K562 (cell line): ENCODE data around the gene PELI2.

Source experiments
- CEBPB ChIP-seq: fragments of 450-650 bp; IDR thresholded peaks from 2 replicates; pipeline ENCODE4 v1.6.1; 2016; ENCODE audit warnings: missing genetic modification characterization, missing compliant biosample characterization
- CTCF ChIP-seq, 3 experiments: IDR thresholded peaks in 2 of 3; conservative IDR thresholded peaks in 1 of 3; 2 replicates each; pipeline ENCODE4 v1.5.1; 2011 to 2012; ENCODE audit warnings: low read length in 3 of 3, mild to moderate bottlenecking in 3 of 3, control low read depth in 2 of 3, improper control_type of control experiment in 1 of 3, inconsistent platforms in 1 of 3, low read depth in 1 of 3, mixed read lengths in 1 of 3, moderate library complexity in 1 of 3; ENCODE audit not compliant: insufficient read depth in 2 of 3
- FOXA3 ChIP-seq, 2 experiments: fragments of 450-650 bp in 1 of 2; sonication (generic) in 1 of 2; formaldehyde crosslinking; IDR thresholded peaks in 1 of 2; conservative IDR thresholded peaks in 1 of 2; 2 replicates each; pipeline versions ENCODE4 v1.4.0 to v1.8.0; 2020 to 2022; ENCODE audit warnings: mild to moderate bottlenecking in 2 of 2, missing genetic modification reagents in 1 of 2
- FOXJ3 ChIP-seq: sonication (generic); formaldehyde crosslinking; IDR thresholded peaks from 2 replicates; pipeline ENCODE4 v1.4.0; 2020; ENCODE audit warnings: mild to moderate bottlenecking, missing genetic modification reagents
- GTF2E2 ChIP-seq: fragments of 200-800 bp; sonication (Bioruptor generic); IDR thresholded peaks from 2 replicates; pipeline ENCODE4 v1.6.1; 2016; ENCODE audit warnings: missing genetic modification characterization, missing compliant biosample characterization
- MEF2D ChIP-seq: conservative IDR thresholded peaks from 2 replicates; pipeline ENCODE4 v1.6.1; 2016; ENCODE audit warnings: low read depth, missing genetic modification characterization, missing compliant biosample characterization
- NR3C1 ChIP-seq: sonication (generic); formaldehyde crosslinking; IDR thresholded peaks from 2 replicates; pipeline ENCODE4 v1.8.1; 2022; ENCODE audit warnings: missing genetic modification reagents
- POLR2A ChIP-seq: fragments of 450-650 bp; conservative IDR thresholded peaks from 2 replicates; pipeline ENCODE4 v1.6.1; 2016
- SP1 ChIP-seq: sonication (generic); formaldehyde crosslinking; IDR thresholded peaks from 2 replicates; pipeline ENCODE4 v1.8.1; 2022; ENCODE audit warnings: mild to moderate bottlenecking, missing genetic modification reagents
- TOE1 ChIP-seq, 2 experiments: fragments of 450-650 bp in 1 of 2; sonication (generic) in 1 of 2; formaldehyde crosslinking in 1 of 2; IDR thresholded peaks; 2 replicates each; pipeline versions ENCODE4 v1.7.1 to v1.8.0; 2016 to 2022; ENCODE audit warnings: borderline replicate concordance in 2 of 2, mild to moderate bottlenecking in 2 of 2, antibody characterized with exemption in 1 of 2, inconsistent platforms in 1 of 2, low read depth in 1 of 2, missing genetic modification reagents in 1 of 2, moderate library complexity in 1 of 2
- ZBTB33 ChIP-seq: sonication (generic); formaldehyde crosslinking; IDR thresholded peaks from 2 replicates; pipeline ENCODE4 v1.8.1; 2023; ENCODE audit warnings: mild to moderate bottlenecking, missing genetic modification reagents

- TF ChIP-seq MEF2D (tag), result no peak
- TF ChIP-seq POLR2A, result no peak
- TF ChIP-seq ZBTB33 (CRISPR knock-in tag), result no peak
- no peak for TF ChIP-seq TOE1 (IDR thresholded peaks at IDR 0.05; ENCODE audit: borderline replicate concordance)
- TF ChIP-seq TOE1 (CRISPR knock-in tag; IDR thresholded peaks at IDR 0.05; ENCODE audit: borderline replicate concordance, low read depth), result no peak
- no peak for TF ChIP-seq CTCF (IDR thresholded peaks at IDR 0.05 in 2 of 3, conservative IDR thresholded peaks at IDR 0.05 in 1 of 3; ENCODE audit: insufficient read depth in 2 of 3, low read depth in 1 of 3, low read length in 3 of 3)
- no peak for TF ChIP-seq FOXA3 (CRISPR knock-in tag; conservative IDR thresholded peaks at IDR 0.05 in 1 of 2, IDR thresholded peaks at IDR 0.05 in 1 of 2)
- no peak for TF ChIP-seq NR3C1
- TF ChIP-seq CEBPB (tag), result no peak
- TF ChIP-seq FOXJ3, result no peak
- no peak for TF ChIP-seq GTF2E2 (tag)
- no peak for TF ChIP-seq SP1 (CRISPR knock-in tag)
These were observed 157.9 kb downstream of the PELI2 start for GRCh38 chr14:56276108-56276507.
